ENCODE measurements around the gene EPB41L1.

The EPB41L1 gene

DNA sequence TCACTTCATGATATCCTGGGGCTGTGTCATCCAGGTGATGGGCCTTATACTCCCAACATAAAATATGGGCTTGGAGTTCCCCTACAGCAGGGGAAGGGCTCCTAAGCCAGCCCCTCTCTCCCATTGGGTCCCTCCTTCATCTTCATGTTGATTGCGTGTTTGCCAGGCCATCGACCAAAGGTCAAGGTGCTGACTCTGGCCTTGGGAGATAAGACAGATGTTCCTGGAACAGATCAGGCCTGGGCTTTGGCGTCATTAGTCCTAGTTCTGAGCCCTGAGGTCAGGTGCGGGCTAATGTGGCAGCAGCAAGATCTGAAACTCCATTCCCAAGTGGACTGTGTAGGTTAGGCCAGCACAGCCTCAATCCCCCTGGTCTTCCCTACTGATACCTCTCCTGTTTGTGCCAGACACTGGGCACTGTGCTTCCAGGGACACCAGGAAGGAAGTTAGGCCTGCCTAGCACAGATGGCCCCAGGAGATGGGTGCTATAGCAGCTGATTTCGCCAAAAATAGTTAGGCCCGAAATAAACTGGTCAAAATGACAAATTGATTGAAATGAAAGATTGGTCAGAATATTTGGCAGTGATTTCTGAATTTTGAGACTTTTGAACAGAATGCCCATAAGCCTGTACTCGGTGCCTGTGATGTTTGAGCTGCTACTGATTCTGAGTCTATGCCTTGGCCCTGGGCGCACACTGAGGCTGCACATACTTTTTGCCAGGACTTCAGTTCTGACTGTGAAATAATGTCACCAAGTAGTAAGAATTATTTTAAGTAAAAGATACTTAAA, 28.8 kb downstream of the EPB41L1 start (continued):
- TF ChIP-seq KLF1 (tag by site-specific recombination; IDR thresholded peaks at IDR 0.05) (no peak), ZNF133 (tag by site-specific recombination; IDR thresholded peaks at IDR 0.05) (no peak)

DNA sequence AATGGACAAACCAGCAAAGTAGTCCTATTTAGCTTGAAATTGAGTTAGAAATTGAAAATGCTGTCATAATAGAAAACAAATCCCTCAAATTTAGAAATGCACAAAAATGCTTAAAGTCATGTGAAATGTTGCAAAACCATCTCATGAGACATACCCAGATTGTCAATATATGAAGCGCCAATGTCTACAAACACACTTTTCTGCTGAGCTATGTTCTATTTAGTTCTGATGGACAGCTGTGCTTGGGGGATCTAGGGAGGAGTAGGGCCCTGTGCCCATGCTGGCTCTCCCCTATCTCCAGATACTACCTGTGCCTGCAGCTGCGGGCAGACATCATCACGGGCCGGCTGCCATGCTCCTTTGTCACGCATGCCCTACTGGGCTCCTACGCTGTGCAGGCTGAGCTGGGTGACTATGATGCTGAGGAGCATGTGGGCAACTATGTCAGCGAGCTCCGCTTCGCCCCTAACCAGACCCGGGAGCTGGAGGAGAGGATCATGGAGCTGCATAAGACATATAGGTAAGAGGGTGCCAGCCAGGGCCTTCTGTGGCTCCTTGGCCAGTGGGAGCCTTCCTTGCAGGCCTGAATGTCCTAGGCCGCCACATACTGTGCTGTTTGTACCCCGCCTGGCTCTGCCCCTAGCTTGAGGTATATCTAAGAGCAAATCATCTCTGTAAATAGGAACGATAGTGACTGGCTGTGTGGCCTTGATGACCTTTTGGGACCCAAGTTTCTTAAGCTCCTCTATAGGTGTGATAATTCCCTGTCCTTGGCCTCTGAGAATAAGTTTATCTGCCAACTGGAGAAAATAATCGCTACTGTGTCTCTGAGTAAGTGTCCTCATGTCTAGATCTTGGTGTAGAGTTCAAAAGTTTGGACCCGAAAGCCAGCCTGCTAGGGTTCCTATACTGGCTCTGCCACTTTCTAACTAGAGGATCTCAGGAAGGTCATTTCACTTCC, 30.6 kb downstream of the EPB41L1 start:
- Histone ChIP-seq H3K27ac (ENCODE audit: extremely low read depth, low read depth, low read length) (no peak overlapping the region), H3K4me1 (ENCODE audit: control insufficient read depth, insufficient read depth, low read length) (no peaks in the 10 kb centered on the region), H3K9me3 (ENCODE audit: control insufficient read depth, insufficient read depth, low read depth, low read length) (no peaks in the 10 kb centered on the region), H3K4me3 (ENCODE audit: low read depth, low read length) (no peak overlapping the region), H3K36me3 (ENCODE audit: control insufficient read depth in 2 of 2, insufficient read depth in 1 of 2, low read length in 2 of 2) (peaks cover 3 to 59% of the 10 kb centered on the region in 2 experiments; a peak in 2 of 3 replicates)
- ChIA-PET POLR2A (no interaction called here), CTCF (interaction anchor here (0.6 to 3.5 kb wide), 9 partner anchors 10 to 51 kb away, joined by 3 to 14 read pairs (median 3); no protein-coding TSS in a partner anchor)
- TF ChIP-seq OVOL3 (tag by site-specific recombination; IDR thresholded peaks at IDR 0.05): no peak
- no peak for TF ChIP-seq ZNF670 (tag by site-specific recombination; IDR thresholded peaks at IDR 0.05; ENCODE audit: low read depth)
- no peak for TF ChIP-seq KLF10 (tag by site-specific recombination; IDR thresholded peaks at IDR 0.05)
- TF ChIP-seq, protein P1, sequence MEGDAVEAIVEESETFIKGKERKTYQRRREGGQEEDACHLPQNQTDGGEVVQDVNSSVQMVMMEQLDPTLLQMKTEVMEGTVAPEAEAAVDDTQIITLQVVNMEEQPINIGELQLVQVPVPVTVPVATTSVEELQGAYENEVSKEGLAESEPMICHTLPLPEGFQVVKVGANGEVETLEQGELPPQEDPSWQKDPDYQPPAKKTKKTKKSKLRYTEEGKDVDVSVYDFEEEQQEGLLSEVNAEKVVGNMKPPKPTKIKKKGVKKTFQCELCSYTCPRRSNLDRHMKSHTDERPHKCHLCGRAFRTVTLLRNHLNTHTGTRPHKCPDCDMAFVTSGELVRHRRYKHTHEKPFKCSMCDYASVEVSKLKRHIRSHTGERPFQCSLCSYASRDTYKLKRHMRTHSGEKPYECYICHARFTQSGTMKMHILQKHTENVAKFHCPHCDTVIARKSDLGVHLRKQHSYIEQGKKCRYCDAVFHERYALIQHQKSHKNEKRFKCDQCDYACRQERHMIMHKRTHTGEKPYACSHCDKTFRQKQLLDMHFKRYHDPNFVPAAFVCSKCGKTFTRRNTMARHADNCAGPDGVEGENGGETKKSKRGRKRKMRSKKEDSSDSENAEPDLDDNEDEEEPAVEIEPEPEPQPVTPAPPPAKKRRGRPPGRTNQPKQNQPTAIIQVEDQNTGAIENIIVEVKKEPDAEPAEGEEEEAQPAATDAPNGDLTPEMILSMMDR (tag by site-specific recombination; IDR thresholded peaks at IDR 0.05): no peak
- TF ChIP-seq, protein P2, sequence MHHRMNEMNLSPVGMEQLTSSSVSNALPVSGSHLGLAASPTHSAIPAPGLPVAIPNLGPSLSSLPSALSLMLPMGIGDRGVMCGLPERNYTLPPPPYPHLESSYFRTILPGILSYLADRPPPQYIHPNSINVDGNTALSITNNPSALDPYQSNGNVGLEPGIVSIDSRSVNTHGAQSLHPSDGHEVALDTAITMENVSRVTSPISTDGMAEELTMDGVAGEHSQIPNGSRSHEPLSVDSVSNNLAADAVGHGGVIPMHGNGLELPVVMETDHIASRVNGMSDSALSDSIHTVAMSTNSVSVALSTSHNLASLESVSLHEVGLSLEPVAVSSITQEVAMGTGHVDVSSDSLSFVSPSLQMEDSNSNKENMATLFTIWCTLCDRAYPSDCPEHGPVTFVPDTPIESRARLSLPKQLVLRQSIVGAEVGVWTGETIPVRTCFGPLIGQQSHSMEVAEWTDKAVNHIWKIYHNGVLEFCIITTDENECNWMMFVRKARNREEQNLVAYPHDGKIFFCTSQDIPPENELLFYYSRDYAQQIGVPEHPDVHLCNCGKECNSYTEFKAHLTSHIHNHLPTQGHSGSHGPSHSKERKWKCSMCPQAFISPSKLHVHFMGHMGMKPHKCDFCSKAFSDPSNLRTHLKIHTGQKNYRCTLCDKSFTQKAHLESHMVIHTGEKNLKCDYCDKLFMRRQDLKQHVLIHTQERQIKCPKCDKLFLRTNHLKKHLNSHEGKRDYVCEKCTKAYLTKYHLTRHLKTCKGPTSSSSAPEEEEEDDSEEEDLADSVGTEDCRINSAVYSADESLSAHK (tag by site-specific recombination; IDR thresholded peaks at IDR 0.05): no peak
- TF ChIP-seq TCF7L2 (IDR thresholded peaks at IDR 0.05; ENCODE audit: borderline replicate concordance, low read depth, low read length): no peak
- TF ChIP-seq, protein P3, sequence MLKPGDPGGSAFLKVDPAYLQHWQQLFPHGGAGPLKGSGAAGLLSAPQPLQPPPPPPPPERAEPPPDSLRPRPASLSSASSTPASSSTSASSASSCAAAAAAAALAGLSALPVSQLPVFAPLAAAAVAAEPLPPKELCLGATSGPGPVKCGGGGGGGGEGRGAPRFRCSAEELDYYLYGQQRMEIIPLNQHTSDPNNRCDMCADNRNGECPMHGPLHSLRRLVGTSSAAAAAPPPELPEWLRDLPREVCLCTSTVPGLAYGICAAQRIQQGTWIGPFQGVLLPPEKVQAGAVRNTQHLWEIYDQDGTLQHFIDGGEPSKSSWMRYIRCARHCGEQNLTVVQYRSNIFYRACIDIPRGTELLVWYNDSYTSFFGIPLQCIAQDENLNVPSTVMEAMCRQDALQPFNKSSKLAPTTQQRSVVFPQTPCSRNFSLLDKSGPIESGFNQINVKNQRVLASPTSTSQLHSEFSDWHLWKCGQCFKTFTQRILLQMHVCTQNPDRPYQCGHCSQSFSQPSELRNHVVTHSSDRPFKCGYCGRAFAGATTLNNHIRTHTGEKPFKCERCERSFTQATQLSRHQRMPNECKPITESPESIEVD (tag by site-specific recombination; IDR thresholded peaks at IDR 0.05): no peak
- TF ChIP-seq ZBTB20 (tag by site-specific recombination; IDR thresholded peaks at IDR 0.05): no peak
- TF ChIP-seq SCRT1 (tag by site-specific recombination; IDR thresholded peaks at IDR 0.05; ENCODE audit: borderline replicate concordance): no peak
- no peak for TF ChIP-seq ZNF544 (tag by site-specific recombination; IDR thresholded peaks at IDR 0.05)
- no peak for TF ChIP-seq ZBTB48 (tag by site-specific recombination; IDR thresholded peaks at IDR 0.05)
- no peak for TF ChIP-seq ZNF175 (tag by site-specific recombination; IDR thresholded peaks at IDR 0.05)
- TF ChIP-seq SP3 (tag by site-specific recombination; IDR thresholded peaks at IDR 0.05): no peak
- no peak for TF ChIP-seq MZF1 (tag by site-specific recombination; IDR thresholded peaks at IDR 0.05; ENCODE audit: borderline replicate concordance)
- TF ChIP-seq ZBTB8A (tag by site-specific recombination; IDR thresholded peaks at IDR 0.05): no peak
- no peak for TF ChIP-seq ZNF629 (tag by site-specific recombination; IDR thresholded peaks at IDR 0.05)
- no peak for TF ChIP-seq ZNF571 (tag by site-specific recombination; IDR thresholded peaks at IDR 0.05)
